ENCODE measurements around the gene SSRP1. TPM values are rescaled to one million over a fixed set of nuclear protein-coding genes. Genes with fewer than 3 reads are reported as not detected.

The SSRP1 gene
- total RNA-seq, 1 experiment from 2014 or later: 290 TPM

DNA sequence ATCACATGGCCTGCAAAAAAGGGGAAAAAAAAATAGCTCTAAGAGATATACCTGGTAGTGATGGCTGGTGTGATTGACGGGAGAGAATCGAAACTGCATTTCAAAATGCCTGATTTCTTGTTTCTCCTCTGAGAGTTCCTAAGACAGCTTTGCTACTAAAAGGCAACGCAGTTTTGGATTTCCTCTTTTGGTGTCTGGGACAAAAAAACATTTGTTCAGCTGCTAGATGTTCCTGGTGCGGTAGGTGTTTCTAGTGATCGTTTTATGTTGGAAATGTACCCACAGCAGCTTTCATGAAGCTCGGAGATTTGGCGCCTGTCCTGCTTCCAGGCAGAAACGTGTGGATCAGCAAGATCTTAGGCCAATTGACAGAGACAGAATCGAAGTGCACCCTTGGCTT lies 20.6 kb upstream of the SSRP1 start:
- DNase-seq: no peak
- TF ChIP-seq CTCF (conservative IDR thresholded peaks at IDR 0.05): no peak
- no peak for TF ChIP-seq EZH2 (IDR thresholded peaks at IDR 0.05; ENCODE audit: low read depth)
- CTCF ChIA-PET: interaction anchor here (0.7 kb wide), 1 partner anchor 103 kb away, joined by 12 read pairs; no protein-coding TSS in a partner anchor
- H3K9me2 ChIP-seq (ENCODE audit: insufficient read depth): no peaks in the 10 kb centered on the region
- no peaks in the 10 kb centered on the region for H3K79me2 ChIP-seq (ENCODE audit: low read depth)
- peaks cover 6% of the 10 kb centered on the region for H3K9me3 ChIP-seq (ENCODE audit: insufficient read depth, low read depth)
- peaks cover 20% of the 10 kb centered on the region for H3K27me3 ChIP-seq (ENCODE audit: insufficient read depth, low read depth)
- H3K4me2 ChIP-seq: no peak overlapping the region
- POLR2A ChIA-PET (ENCODE audit: unreplicated experiment): no interaction called here
- H3K4me3 ChIP-seq: no peak overlapping the region
- intact Hi-C loops (cut with micrococcal nuclease; ENCODE audit: unreplicated experiment): no loop called here
- BruUV-seq (replicated peaks): no TSS peak
- H4K20me1 ChIP-seq (ENCODE audit: insufficient read depth): no peaks in the 10 kb centered on the region
- H2AFZ ChIP-seq: no peak overlapping the region
- H3K27ac ChIP-seq: no peak overlapping the region
- H3K36me3 ChIP-seq (ENCODE audit: low read depth): 0 out of 2 replicates have a peak, but pooled peaks cover 2% of the 10 kb centered on the region
- H3K4me1 ChIP-seq (replicated peaks; ENCODE audit: insufficient read depth): peaks cover 13% of the 10 kb centered on the region; the same call in 1 of the 2 replicates
- peaks cover 11% of the 10 kb centered on the region; the same call in 1 of the 2 replicates for H3F3A ChIP-seq (ENCODE audit: insufficient read depth, low read depth)

DNA sequence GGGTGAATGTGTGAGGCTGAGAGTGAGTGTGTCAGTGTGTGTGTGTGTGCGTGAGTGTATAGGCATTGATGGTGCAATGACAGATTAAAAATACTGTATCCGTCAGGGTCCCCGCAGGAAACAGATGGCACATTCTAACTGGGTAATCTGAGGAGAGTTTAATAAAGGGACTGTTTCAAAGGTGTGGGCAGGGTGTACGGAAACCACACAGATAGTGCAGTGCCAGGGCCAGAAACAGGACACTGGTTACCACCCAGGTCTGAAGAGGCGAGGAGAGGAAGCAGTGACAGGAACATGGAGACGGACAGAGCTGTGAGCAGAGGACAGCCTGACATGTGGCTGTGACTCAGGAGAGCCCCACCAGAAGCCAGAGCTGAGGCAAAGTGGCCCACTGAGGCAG lies 19.0 kb upstream of the SSRP1 start:
- no peak for TF ChIP-seq EZH2 (IDR thresholded peaks at IDR 0.05; ENCODE audit: low read depth)
- TF ChIP-seq CTCF (conservative IDR thresholded peaks at IDR 0.05): no peak
- Histone ChIP-seq H3K9me2 (ENCODE audit: insufficient read depth) (no peaks in the 10 kb centered on the region), H3K4me2 (no peak overlapping the region), H3F3A (ENCODE audit: insufficient read depth, low read depth) (0 out of 2 replicates have a peak, but pooled peaks cover 2% of the 10 kb centered on the region), H2AFZ (no peak overlapping the region), H3K4me3 (no peak overlapping the region), H3K36me3 (ENCODE audit: low read depth) (0 out of 2 replicates have a peak, but pooled peaks cover 4% of the 10 kb centered on the region), H3K9me3 (ENCODE audit: insufficient read depth, low read depth) (peaks cover 10% of the 10 kb centered on the region), H4K20me1 (ENCODE audit: insufficient read depth) (no peaks in the 10 kb centered on the region), H3K79me2 (ENCODE audit: low read depth) (no peaks in the 10 kb centered on the region), H3K4me1 (replicated peaks; ENCODE audit: insufficient read depth) (0 out of 2 replicates have a peak, but pooled peaks cover 6% of the 10 kb centered on the region), H3K27me3 (ENCODE audit: insufficient read depth, low read depth) (peaks cover 22% of the 10 kb centered on the region), H3K27ac (no peak overlapping the region)
- ChIA-PET POLR2A (ENCODE audit: unreplicated experiment) (no interaction called here), CTCF (no interaction called here)
- intact Hi-C loops (cut with micrococcal nuclease; ENCODE audit: unreplicated experiment): no loop called here
- no peak for DNase-seq
- no TSS peak for BruUV-seq (replicated peaks)

DNA sequence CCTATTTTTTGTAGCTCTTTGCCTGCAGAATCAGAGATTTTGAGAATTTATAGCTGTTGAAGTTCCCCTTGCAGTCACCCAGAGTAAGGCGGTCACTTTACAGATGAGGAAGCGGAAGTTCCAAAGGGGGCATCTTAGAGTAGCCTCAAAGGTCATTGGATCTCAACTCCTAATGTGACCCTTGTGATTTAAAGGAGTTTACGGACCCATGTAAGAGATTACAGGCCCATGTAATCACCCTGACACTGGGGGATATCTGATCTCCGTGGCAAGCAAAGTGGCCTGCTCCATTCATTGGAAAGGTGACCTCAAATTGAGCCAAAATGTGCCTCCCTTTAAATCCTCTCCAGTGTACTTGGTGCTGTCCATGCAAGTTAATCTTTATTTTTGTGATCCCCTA lies 18.2 kb upstream of the SSRP1 start:
- POLR2A ChIA-PET (ENCODE audit: unreplicated experiment): no interaction called here

More for the DNA sequence above, 18.2 kb upstream of the SSRP1 start:
- Histone ChIP-seq H3K4me2 (no peak overlapping the region), H4K20me1 (ENCODE audit: insufficient read depth) (no peaks in the 10 kb centered on the region), H3K27ac (no peak overlapping the region), H3K27me3 (ENCODE audit: insufficient read depth, low read depth) (peaks cover 22% of the 10 kb centered on the region), H3K4me3 (no peak overlapping the region), H3K79me2 (ENCODE audit: low read depth) (no peaks in the 10 kb centered on the region), H3K36me3 (ENCODE audit: low read depth) (0 out of 2 replicates have a peak, but pooled peaks cover 4% of the 10 kb centered on the region), H3K9me2 (ENCODE audit: insufficient read depth) (no peaks in the 10 kb centered on the region), H3K9me3 (ENCODE audit: insufficient read depth, low read depth) (peaks cover 10% of the 10 kb centered on the region), H2AFZ (no peak overlapping the region), H3F3A (ENCODE audit: insufficient read depth, low read depth) (no peaks in the 10 kb centered on the region), H3K4me1 (replicated peaks; ENCODE audit: insufficient read depth) (no peaks in the 10 kb centered on the region)
- BruUV-seq (replicated peaks): no TSS peak
- TF ChIP-seq EZH2 (IDR thresholded peaks at IDR 0.05; ENCODE audit: low read depth): no peak
- no peak for TF ChIP-seq CTCF (conservative IDR thresholded peaks at IDR 0.05)
- CTCF ChIA-PET: interaction anchor here (0.7 kb wide), 1 partner anchor 142 kb away, joined by 13 read pairs; no protein-coding TSS in a partner anchor
- DNase-seq: no peak
- intact Hi-C loops (cut with micrococcal nuclease; ENCODE audit: unreplicated experiment): no loop called here
